GM19099 (cell line): Measurements from ENCODE around the gene TSHR.

ENCODE experiments used
- POLR2A ChIP-seq: IDR thresholded peaks from 3 replicates; pipeline ENCODE4 v1.6.1; 2011; ENCODE audit warnings: low read depth; ENCODE audit not compliant: insufficient read length; ENCODE audit errors: extremely low read depth

TSHR gene

GRCh38 chr14:80942191-80942600 lies 13.2 kb upstream of the TSHR start:
- TF ChIP-seq POLR2A, result no peak

- no peak for TF ChIP-seq POLR2A
These were observed 10.4 kb upstream of the TSHR start for GRCh38 chr14:80944861-80945617.

- no peak for TF ChIP-seq POLR2A
These were observed 9.2 kb upstream of the TSHR start for GRCh38 chr14:80946187-80946586.

GRCh38 chr14:80946797-80947196 lies 8.6 kb upstream of the TSHR start:
- TF ChIP-seq POLR2A, result no peak

GRCh38 chr14:80948291-80948690 lies 7.1 kb upstream of the TSHR start:
- no peak for TF ChIP-seq POLR2A

GRCh38 chr14:80951491-80951890 lies 3.9 kb upstream of the TSHR start:
- no peak for TF ChIP-seq POLR2A

- TF ChIP-seq POLR2A, result no peak
These were observed 628 bp upstream of the TSHR start for GRCh38 chr14:80954687-80955299.

GRCh38 chr14:80956102-80956501 lies 681 bp downstream of the TSHR start:
- TF ChIP-seq POLR2A, result no peak

- no peak for TF ChIP-seq POLR2A
These were observed 1.5 kb downstream of the TSHR start for GRCh38 chr14:80956922-80957321.

- no peak for TF ChIP-seq POLR2A
These were observed 2.2 kb downstream of the TSHR start for GRCh38 chr14:80957613-80958012.

- TF ChIP-seq POLR2A, result no peak
These were observed 2.8 kb downstream of the TSHR start for GRCh38 chr14:80958226-80958625.

GRCh38 chr14:80958939-80959338 lies 3.5 kb downstream of the TSHR start:
- no peak for TF ChIP-seq POLR2A

GRCh38 chr14:80959496-80959895 lies 4.1 kb downstream of the TSHR start:
- no peak for TF ChIP-seq POLR2A

- TF ChIP-seq POLR2A, result no peak
These were observed 9.6 kb downstream of the TSHR start for GRCh38 chr14:80965037-80965436.

GRCh38 chr14:80973931-80974641 lies 18.7 kb downstream of the TSHR start:
- TF ChIP-seq POLR2A, result no peak

GRCh38 chr14:80974679-80975078 lies 19.3 kb downstream of the TSHR start:
- no peak for TF ChIP-seq POLR2A
